Endothelial cell (in vitro differentiated cells): ENCODE results near the gene CHST2. TPM values are rescaled to one million over a fixed set of nuclear protein-coding genes. Genes with fewer than 3 reads are reported as not detected.

Source experiments
- DNase-seq: peaks from one replicate; pipeline ENCODE4 v3.0.0; 2021; ENCODE audit warnings: low spot score
- H3K27ac Mint-ChIP-seq: one replicate; pipeline ENCODE4 v1.8.0; 2021; ENCODE audit warnings: mixed read lengths, inconsistent platforms; ENCODE audit not compliant: unreplicated experiment
- H3K27me3 Mint-ChIP-seq: one replicate; pipeline ENCODE4 v1.8.0; 2021; ENCODE audit warnings: mild to moderate bottlenecking, moderate library complexity, mixed read lengths, inconsistent platforms; ENCODE audit not compliant: unreplicated experiment
- H3K36me3 Mint-ChIP-seq: one replicate; pipeline ENCODE4 v1.8.0; 2021; ENCODE audit warnings: mild to moderate bottlenecking, low read depth, mixed read lengths, inconsistent platforms; ENCODE audit not compliant: unreplicated experiment
- H3K4me1 Mint-ChIP-seq: one replicate; pipeline ENCODE4 v1.8.0; 2021; ENCODE audit warnings: mild to moderate bottlenecking, mixed read lengths, inconsistent platforms; ENCODE audit not compliant: unreplicated experiment
- H3K4me3 Mint-ChIP-seq: one replicate; pipeline ENCODE4 v1.8.0; 2021; ENCODE audit warnings: mild to moderate bottlenecking, mixed read lengths, inconsistent platforms; ENCODE audit not compliant: unreplicated experiment
- H3K9me3 Mint-ChIP-seq: one replicate; pipeline ENCODE4 v1.8.0; 2021; ENCODE audit warnings: mixed read lengths, inconsistent platforms; ENCODE audit not compliant: unreplicated experiment
- CTCF ChIP-seq: fragments of 200-600 bp; sonication (generic); IDR thresholded peaks from one replicate; pipeline ENCODE4 v1.5.0; 2021; ENCODE audit warnings: antibody characterized with exemption; ENCODE audit not compliant: unreplicated experiment
- total RNA-seq: library from RNA; stranded (reverse); fragmentation: NEBNext Ultra II Directional; extraction: Animal tissue kit (Norgen Biotek cat#: 25700); gene quantifications from one replicate; pipeline ENCODE4 v1.2.1, GENCODE V29; 2021; ENCODE audit not compliant: unreplicated experiment

CHST2 gene
- total RNA-seq, 1 donor from 2014 or later: 12.9 TPM

GRCh38 chr3:143139762-143140161, 20.2 kb downstream of the CHST2 start:
- H3K36me3 Mint-ChIP-seq: no peaks in the 10 kb centered on the region
- H3K27ac Mint-ChIP-seq: no peak overlapping the region
- H3K27me3 Mint-ChIP-seq: peaks cover 3% of the 10 kb centered on the region
- H3K4me3 Mint-ChIP-seq: no peak overlapping the region
- DNase-seq: no peak
- no peaks in the 10 kb centered on the region for H3K9me3 Mint-ChIP-seq
- peaks cover 8% of the 10 kb centered on the region for H3K4me1 Mint-ChIP-seq
- TF ChIP-seq CTCF: no peak

GRCh38 chr3:143140550-143140949, 21.0 kb downstream of the CHST2 start:
- no peak for TF ChIP-seq CTCF
- no peak for DNase-seq
- H3K36me3 Mint-ChIP-seq: no peaks in the 10 kb centered on the region
- no peak overlapping the region for H3K27ac Mint-ChIP-seq
- H3K27me3 Mint-ChIP-seq: peaks cover 3% of the 10 kb centered on the region
- no peak overlapping the region for H3K4me3 Mint-ChIP-seq
- H3K9me3 Mint-ChIP-seq: no peaks in the 10 kb centered on the region
- H3K4me1 Mint-ChIP-seq: peaks cover 8% of the 10 kb centered on the region

GRCh38 chr3:143142354-143142753, 22.8 kb downstream of the CHST2 start:
- no peak for TF ChIP-seq CTCF
- no peak for DNase-seq
- Mint-ChIP-seq H3K9me3 (no peaks in the 10 kb centered on the region), H3K36me3 (no peaks in the 10 kb centered on the region), H3K4me1 (peaks cover 8% of the 10 kb centered on the region), H3K4me3 (no peak overlapping the region), H3K27ac (no peak overlapping the region), H3K27me3 (peaks cover 3% of the 10 kb centered on the region)

GRCh38 chr3:143145906-143146305, 26.3 kb downstream of the CHST2 start:
- DNase-seq: no peak
- Mint-ChIP-seq H3K4me3 (no peak overlapping the region), H3K9me3 (no peaks in the 10 kb centered on the region), H3K4me1 (no peaks in the 10 kb centered on the region), H3K36me3 (no peaks in the 10 kb centered on the region), H3K27ac (no peak overlapping the region), H3K27me3 (no peaks in the 10 kb centered on the region)
- no peak for TF ChIP-seq CTCF

GRCh38 chr3:143146486-143147274, 27.1 kb downstream of the CHST2 start:
- Mint-ChIP-seq H3K27ac (no peak overlapping the region), H3K4me1 (no peaks in the 10 kb centered on the region)

More at GRCh38 chr3:143146486-143147274, 27.1 kb downstream of the CHST2 start:
- Mint-ChIP-seq H3K4me3 (no peak overlapping the region), H3K27me3 (no peaks in the 10 kb centered on the region), H3K36me3 (no peaks in the 10 kb centered on the region), H3K9me3 (no peaks in the 10 kb centered on the region)
- TF ChIP-seq CTCF: no peak
- DNase-seq: no peak
